H9 (cell line): ENCODE measurements around the gene SOCS3. TPM values are rescaled to one million over a fixed set of nuclear protein-coding genes. Genes with fewer than 3 reads are reported as not detected.
"Not testable (repeated sequence)": the region's sequence is repeated elsewhere in the genome, so short reads cannot be mapped to it uniquely, and the experiment has no call there.

Source experiments
- DNase-seq: peaks from one replicate; pipeline ENCODE4 v3.0.0-alpha.2; 2017
- H2AFZ ChIP-seq: one replicate; pipeline ENCODE4 v1.6.1; 2013; ENCODE audit warnings: mild to moderate bottlenecking, low read length, control low read depth, moderate library complexity
- H2AK5ac ChIP-seq: 2 replicates; pipeline ENCODE4 v1.6.1; 2013; ENCODE audit warnings: low read length, control low read depth, mixed read lengths; ENCODE audit not compliant: insufficient read length
- H2BK120ac ChIP-seq: one replicate; pipeline ENCODE4 v1.6.1; 2013; ENCODE audit warnings: low read depth, mild to moderate bottlenecking, low read length, control low read depth, inconsistent platforms; ENCODE audit not compliant: poor library complexity, severe bottlenecking
- H2BK12ac ChIP-seq: 2 replicates; pipeline ENCODE4 v1.6.1; 2013; ENCODE audit warnings: low read length, control low read depth, mixed read lengths, low read depth; ENCODE audit not compliant: insufficient read length
- H2BK15ac ChIP-seq: 2 replicates; pipeline ENCODE4 v1.6.1; 2013; ENCODE audit warnings: low read depth, low read length, control low read depth
- H2BK20ac ChIP-seq: one replicate; pipeline ENCODE4 v1.6.1; 2013; ENCODE audit warnings: low read depth, mild to moderate bottlenecking, low read length, control low read depth, inconsistent platforms; ENCODE audit not compliant: poor library complexity, severe bottlenecking
- H2BK5ac ChIP-seq: 2 replicates; pipeline ENCODE4 v1.6.1; 2013; ENCODE audit warnings: low read length, control low read depth, mixed read lengths; ENCODE audit not compliant: insufficient read length
- H3K14ac ChIP-seq: 2 replicates; pipeline ENCODE4 v1.6.1; 2013; ENCODE audit warnings: low read length, control low read depth; ENCODE audit not compliant: insufficient read depth
- H3K18ac ChIP-seq: 2 replicates; pipeline ENCODE4 v1.6.1; 2013; ENCODE audit warnings: low read depth, mild to moderate bottlenecking, mixed read lengths, low read length, control low read depth; ENCODE audit not compliant: insufficient read length
- H3K23ac ChIP-seq: 2 replicates; pipeline ENCODE4 v1.6.1; 2013; ENCODE audit warnings: low read length, control low read depth, mixed read lengths, low read depth; ENCODE audit not compliant: insufficient read length
- H3K23me2 ChIP-seq: 2 replicates; pipeline ENCODE4 v1.6.1; 2013; ENCODE audit warnings: low read depth, mild to moderate bottlenecking, mixed read lengths, low read length, control low read depth; ENCODE audit not compliant: insufficient read length, poor library complexity, severe bottlenecking
- H3K27ac ChIP-seq: 2 replicates; pipeline ENCODE4 v1.5.1; 2013; ENCODE audit warnings: low read length, control low read depth, mixed read lengths, low read depth; ENCODE audit not compliant: insufficient read length
- H3K27me3 ChIP-seq: 2 replicates; pipeline ENCODE4 v1.6.1; 2013; ENCODE audit warnings: low read length, control low read depth, inconsistent platforms; ENCODE audit not compliant: insufficient read depth
- H3K4ac ChIP-seq: 2 replicates; pipeline ENCODE4 v1.6.1; 2013; ENCODE audit warnings: low read depth, mild to moderate bottlenecking, control low read depth, inconsistent platforms, low read length, moderate library complexity
- H3K4me1 ChIP-seq: 2 replicates; pipeline ENCODE4 v1.6.1; 2013; ENCODE audit warnings: low read length, control low read depth, inconsistent platforms; ENCODE audit not compliant: insufficient read depth
- H3K4me2 ChIP-seq: 2 replicates; pipeline ENCODE4 v1.6.1; 2013; ENCODE audit warnings: low read length, control low read depth, mixed read lengths; ENCODE audit not compliant: insufficient read length, insufficient read depth
- H3K56ac ChIP-seq: 2 replicates; pipeline ENCODE4 v1.6.1; 2013; ENCODE audit warnings: low read depth, mild to moderate bottlenecking, mixed read lengths, low read length, control low read depth; ENCODE audit not compliant: insufficient read length
- H3K79me1 ChIP-seq: 2 replicates; pipeline ENCODE4 v1.6.1; 2013; ENCODE audit warnings: low read depth, mild to moderate bottlenecking, moderate library complexity, low read length, control low read depth, inconsistent platforms; ENCODE audit not compliant: insufficient read depth, poor library complexity, severe bottlenecking
- H3K79me2 ChIP-seq: 2 replicates; pipeline ENCODE4 v1.6.1; 2013; ENCODE audit warnings: low read length, control low read depth, inconsistent platforms; ENCODE audit not compliant: insufficient read depth
- H3K9ac ChIP-seq: 2 replicates; pipeline ENCODE4 v1.6.1; 2013; ENCODE audit warnings: low read length, control low read depth, mixed read lengths; ENCODE audit not compliant: insufficient read length; ENCODE audit errors: extremely low read depth
- H3K9me3 ChIP-seq: one replicate; pipeline ENCODE4 v1.6.1; 2013; ENCODE audit warnings: low read depth, low read length, inconsistent platforms; ENCODE audit not compliant: control insufficient read depth
- H3T11ph ChIP-seq: one replicate; pipeline ENCODE4 v1.6.1; 2013; ENCODE audit warnings: mild to moderate bottlenecking, low read length, control low read depth, inconsistent platforms
- H4K20me1 ChIP-seq: one replicate; pipeline ENCODE4 v1.6.1; 2013; ENCODE audit not compliant: control insufficient read depth, insufficient read length, insufficient read depth
- H4K5ac ChIP-seq: 2 replicates; pipeline ENCODE4 v1.6.1; 2013; ENCODE audit warnings: low read depth, mild to moderate bottlenecking, mixed read lengths, low read length, control low read depth; ENCODE audit not compliant: insufficient read length
- H4K8ac ChIP-seq: replicated peaks from 2 replicates; pipeline ENCODE4 v1.6.1; 2013; ENCODE audit warnings: low read length, control low read depth, mixed read lengths, low read depth; ENCODE audit not compliant: insufficient read length
- H4K91ac ChIP-seq: 2 replicates; pipeline ENCODE4 v1.6.1; 2013; ENCODE audit warnings: low read depth, mild to moderate bottlenecking, moderate library complexity, mixed read lengths, low read length, control low read depth; ENCODE audit not compliant: insufficient read length
- H3K27ac Mint-ChIP-seq, 3 experiments: 2 replicates in 2 of 3; 3 replicates in 1 of 3; pipeline ENCODE4 v1.8.0; 2020 to 2021; ENCODE audit warnings: mixed read lengths in 3 of 3, mild to moderate bottlenecking in 1 of 3, moderate library complexity in 1 of 3
- H3K27me3 Mint-ChIP-seq: 2 replicates; pipeline ENCODE4 v1.8.0; 2021; ENCODE audit warnings: low read depth, mild to moderate bottlenecking, moderate library complexity, mixed read lengths
- H3K36me3 Mint-ChIP-seq, 3 experiments: 2 replicates in 2 of 3; 3 replicates in 1 of 3; pipeline ENCODE4 v1.8.0; 2020 to 2021; ENCODE audit warnings: low read depth in 3 of 3, mixed read lengths in 3 of 3; ENCODE audit not compliant: insufficient read depth in 1 of 3
- H3K4me1 Mint-ChIP-seq, 2 experiments: 2 replicates each; pipeline ENCODE4 v1.8.0; 2020; ENCODE audit warnings: mixed read lengths in 2 of 2
- H3K4me3 Mint-ChIP-seq, 2 experiments: 2 replicates in 1 of 2; 3 replicates in 1 of 2; pipeline ENCODE4 v1.8.0; 2020 to 2021; ENCODE audit warnings: mild to moderate bottlenecking in 2 of 2, mixed read lengths in 2 of 2, moderate library complexity in 1 of 2
- H3K9me3 Mint-ChIP-seq, 2 experiments: 2 replicates in 1 of 2; 3 replicates in 1 of 2; pipeline ENCODE4 v1.8.0; 2020; ENCODE audit warnings: mild to moderate bottlenecking in 2 of 2, mixed read lengths in 2 of 2, moderate library complexity in 1 of 2
- CTCF ChIP-seq: fragments of 200-600 bp; sonication (generic); conservative IDR thresholded peaks from 3 replicates; pipeline ENCODE4 v1.8.0; 2021; ENCODE audit warnings: antibody characterized with exemption, mild to moderate bottlenecking
- WGBS: extraction: QIAGEN DNeasy Blood & Tissue Kit; methylation state at CpG from one replicate; pipeline ENCODE4 v1.1.7; 2013; ENCODE audit warnings: missing lambda C conversion rate, low lambda C conversion rate, mixed read lengths; ENCODE audit not compliant: insufficient read length; ENCODE audit errors: extremely low coverage; 5-methylcytosine and 5-hydroxymethylcytosine counted together
- total RNA-seq: library from RNA; stranded (reverse); gene quantifications from 2 replicates; pipeline ENCODE4 v1.2.1, GENCODE V29; 2021

The SOCS3 gene
- total RNA-seq, 1 experiment from 2014 or later = 9.5 TPM

- Histone ChIP-seq H2BK20ac (no peak overlapping the region), H2BK120ac (no peak overlapping the region), H4K20me1 (no peaks in the 10 kb centered on the region), H3K18ac (no peak overlapping the region), H2BK15ac (no peak overlapping the region), H4K91ac (no peak overlapping the region), H3K4me1 (0 out of 2 replicates have a peak, but pooled peaks cover 4% of the 10 kb centered on the region), H2BK5ac (no peak overlapping the region), H3K4me2 (no peak overlapping the region), H3K4ac (no peak overlapping the region), H3K23ac (no peak overlapping the region), H3K79me2 (no peaks in the 10 kb centered on the region), H2AFZ (no peak overlapping the region), H3K27ac (no peak overlapping the region), H3K79me1 (no peaks in the 10 kb centered on the region), H3K14ac (no peak overlapping the region), H3K9ac (no peak overlapping the region), H3K56ac (no peak overlapping the region), H3K9me3 (no peaks in the 10 kb centered on the region), H3T11ph (no peak overlapping the region), H3K23me2 (no peaks in the 10 kb centered on the region), H4K5ac (no peak overlapping the region), H2BK12ac (no peak overlapping the region), H2AK5ac (no peak overlapping the region), H4K8ac (no peak overlapping the region), H3K27me3 (no peaks in the 10 kb centered on the region)
- no peaks in the 10 kb centered on the region for H3K36me3 Mint-ChIP-seq
- H3K4me1 Mint-ChIP-seq = peaks cover 7 to 16% of the 10 kb centered on the region in 2 experiments
- H3K9me3 Mint-ChIP-seq = no peaks in the 10 kb centered on the region
- no peak for DNase-seq
- TF ChIP-seq CTCF = no peak
- WGBS = no CpG with 5 or more reads among the region's 4 CpGs
- no peak overlapping the region for H3K4me3 Mint-ChIP-seq
- H3K27me3 Mint-ChIP-seq = peaks cover 1% of the 10 kb centered on the region
- no peak overlapping the region; a peak in 1 of 7 replicates for H3K27ac Mint-ChIP-seq
Observed at GRCh38 chr17:78332991-78333390, 26.9 kb downstream of the SOCS3 start.

DNA sequence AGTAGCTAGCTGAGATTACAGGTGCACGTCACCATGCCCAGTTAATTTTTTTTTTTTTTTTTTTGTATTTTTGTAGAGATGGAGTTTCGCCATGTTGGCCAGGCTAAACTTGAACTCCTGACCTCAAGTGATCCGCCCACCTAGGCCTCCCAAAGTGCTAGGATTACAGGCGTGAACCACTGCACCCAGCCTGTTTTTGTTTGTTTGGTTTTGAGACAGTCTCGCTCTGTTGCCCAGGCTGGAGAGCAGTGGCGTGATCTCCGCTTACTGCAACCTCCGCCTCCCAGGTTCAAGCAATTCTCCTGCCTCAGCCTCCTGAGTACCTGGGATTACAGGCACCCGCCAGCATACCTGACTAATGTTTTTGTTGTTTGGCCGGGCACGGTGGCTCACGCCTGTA lies 28.5 kb downstream of the SOCS3 start:
- not testable (repeated sequence) for H3K27me3 Mint-ChIP-seq, H3K56ac ChIP-seq, H3K4ac ChIP-seq, H2BK12ac ChIP-seq, H3K36me3 Mint-ChIP-seq, H4K8ac ChIP-seq, H3K79me1 ChIP-seq, H2BK15ac ChIP-seq, H3K23me2 ChIP-seq, H3K9ac ChIP-seq, H3K27me3 ChIP-seq, H4K91ac ChIP-seq, H2BK5ac ChIP-seq, H3K4me1 ChIP-seq, H3K4me3 Mint-ChIP-seq, DNase-seq, H4K20me1 ChIP-seq, H3K27ac ChIP-seq, H3K79me2 ChIP-seq, H3K27ac Mint-ChIP-seq, H3K4me2 ChIP-seq, H3K14ac ChIP-seq, H4K5ac ChIP-seq, H2AK5ac ChIP-seq, H2BK120ac ChIP-seq, H3K9me3 ChIP-seq, H2BK20ac ChIP-seq, H3K18ac ChIP-seq, H2AFZ ChIP-seq, H3K9me3 Mint-ChIP-seq, H3K23ac ChIP-seq, H3T11ph ChIP-seq
- no CpG with 5 or more reads among the region's 12 CpGs for WGBS
- peaks cover 3 to 13% of the 10 kb centered on the region in 2 experiments for H3K4me1 Mint-ChIP-seq
